Effector memory CD8-positive, alpha-beta T cell (primary cell): ENCODE data around the gene LSP1.

ENCODE experiments used
- ATAC-seq: fragments of 150-1000 bp; cut with Tn5 transposase; replicated peaks from 2 replicates; pipeline ENCODE4 v1.10.0; 2021; ENCODE audit warnings: mild to moderate bottlenecking, moderate library complexity
- DNase-seq, 3 experiments: peaks; one replicate each; pipeline ENCODE4 v3.0.0; 2021
- H3K27ac Mint-ChIP-seq, 2 donors: one replicate each; pipeline ENCODE4 v1.8.0; 2022; ENCODE audit warnings: mild to moderate bottlenecking in 2 of 2, mixed read lengths in 2 of 2, moderate library complexity in 2 of 2
- H3K27me3 Mint-ChIP-seq, 2 donors: one replicate each; pipeline ENCODE4 v1.8.0; 2022; ENCODE audit warnings: mixed read lengths in 2 of 2
- H3K36me3 Mint-ChIP-seq: one replicate; pipeline ENCODE4 v1.8.0; 2022; ENCODE audit warnings: mild to moderate bottlenecking, moderate library complexity, mixed read lengths; ENCODE audit not compliant: insufficient read depth
- H3K4me1 Mint-ChIP-seq, 2 donors: one replicate each; pipeline ENCODE4 v1.8.0; 2022; ENCODE audit warnings: low read depth in 2 of 2, mixed read lengths in 2 of 2
- H3K4me3 Mint-ChIP-seq, 2 donors: one replicate each; pipeline ENCODE4 v1.8.0; 2022; ENCODE audit warnings: mild to moderate bottlenecking in 2 of 2, mixed read lengths in 2 of 2, moderate library complexity in 2 of 2
- H3K9me3 Mint-ChIP-seq, 2 donors: one replicate each; pipeline ENCODE4 v1.8.0; 2022; ENCODE audit warnings: mixed read lengths in 2 of 2

Gene LSP1

DNA sequence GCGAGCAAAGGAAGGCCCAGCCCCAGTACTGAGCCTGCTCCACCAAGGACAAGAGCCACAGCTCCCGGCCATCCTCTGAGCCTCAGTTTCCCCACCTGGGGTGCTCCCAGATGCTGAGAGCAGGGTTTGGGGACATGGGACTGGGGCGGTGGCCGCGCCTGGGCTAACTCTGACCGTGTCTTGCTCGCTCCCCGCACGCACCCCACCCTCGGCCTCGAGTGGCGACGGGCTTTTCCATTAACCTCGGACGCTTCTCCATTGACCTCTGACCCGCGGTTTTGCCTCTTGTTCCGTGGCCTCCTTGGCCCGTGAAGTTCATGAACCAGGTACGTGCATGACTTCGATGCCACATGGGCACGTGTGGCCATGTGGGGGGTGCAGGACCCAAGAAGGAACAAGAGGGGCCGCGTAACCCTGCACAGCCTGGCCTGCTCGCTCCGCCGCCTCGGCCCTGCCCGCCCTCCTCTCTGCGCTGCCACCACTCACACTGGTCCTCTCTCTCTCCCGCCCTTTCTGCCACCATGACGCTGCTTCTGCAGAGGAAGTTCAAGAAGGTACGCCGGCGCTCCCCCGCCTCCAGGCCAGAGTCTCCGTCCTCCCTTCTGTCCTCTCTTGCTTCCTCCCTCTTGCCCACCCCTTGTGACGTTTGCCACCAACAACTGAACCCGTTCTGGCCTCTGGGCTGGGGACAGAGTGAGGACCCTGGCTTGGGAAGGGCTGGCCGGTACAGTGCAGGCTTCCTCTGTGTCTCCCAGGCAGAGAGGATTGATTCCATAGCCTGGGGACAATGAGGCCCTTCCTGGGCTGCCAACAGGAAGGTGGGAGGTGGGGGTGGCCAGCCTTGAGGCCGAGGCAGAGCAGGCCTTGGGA is 73.5 kb downstream of the LSP1 start:
- Mint-ChIP-seq H3K36me3 (no peaks in the 10 kb centered on the region), H3K4me1 (peaks cover 3 to 12% of the 10 kb centered on the region in 2 donors), H3K4me3 (no peak overlapping the region), H3K27me3 (peaks cover 13 to 15% of the 10 kb centered on the region in 2 donors), H3K9me3 (no peaks in the 10 kb centered on the region), H3K27ac (peak overlapping the region in 1 of 2 donors; percentile 42)
- DNase-seq: no peak
- no peak for ATAC-seq

GRCh38 chr11:1927026-1927847 is 74.4 kb downstream of the LSP1 start:
- Mint-ChIP-seq H3K4me1 (peaks cover 3 to 12% of the 10 kb centered on the region in 2 donors), H3K27ac (no peak overlapping the region), H3K4me3 (no peak overlapping the region), H3K36me3 (peaks cover 5% of the 10 kb centered on the region), H3K27me3 (peaks cover 13 to 22% of the 10 kb centered on the region in 2 donors), H3K9me3 (no peaks in the 10 kb centered on the region)
- ATAC-seq (no peak), DNase-seq (no peak)

GRCh38 chr11:1927848-1928469 is 75.1 kb downstream of the LSP1 start:
- Mint-ChIP-seq H3K9me3 (no peaks in the 10 kb centered on the region), H3K4me3 (no peak overlapping the region), H3K27me3 (peaks cover 13 to 24% of the 10 kb centered on the region in 2 donors), H3K4me1 (peaks cover 3 to 6% of the 10 kb centered on the region in 2 donors), H3K36me3 (peaks cover 5% of the 10 kb centered on the region), H3K27ac (no peak overlapping the region)
- ATAC-seq: no peak
- no peak for DNase-seq

GRCh38 chr11:1928470-1928890 is 75.6 kb downstream of the LSP1 start:
- no peaks in the 10 kb centered on the region for H3K9me3 Mint-ChIP-seq
- peaks cover 16 to 27% of the 10 kb centered on the region in 2 donors for H3K27me3 Mint-ChIP-seq
- peaks cover 5% of the 10 kb centered on the region for H3K36me3 Mint-ChIP-seq
- DNase-seq (no peak), ATAC-seq (no peak)
- H3K27ac Mint-ChIP-seq: no peak overlapping the region
- peaks cover 3 to 5% of the 10 kb centered on the region in 2 donors for H3K4me1 Mint-ChIP-seq
- no peak overlapping the region for H3K4me3 Mint-ChIP-seq

DNA sequence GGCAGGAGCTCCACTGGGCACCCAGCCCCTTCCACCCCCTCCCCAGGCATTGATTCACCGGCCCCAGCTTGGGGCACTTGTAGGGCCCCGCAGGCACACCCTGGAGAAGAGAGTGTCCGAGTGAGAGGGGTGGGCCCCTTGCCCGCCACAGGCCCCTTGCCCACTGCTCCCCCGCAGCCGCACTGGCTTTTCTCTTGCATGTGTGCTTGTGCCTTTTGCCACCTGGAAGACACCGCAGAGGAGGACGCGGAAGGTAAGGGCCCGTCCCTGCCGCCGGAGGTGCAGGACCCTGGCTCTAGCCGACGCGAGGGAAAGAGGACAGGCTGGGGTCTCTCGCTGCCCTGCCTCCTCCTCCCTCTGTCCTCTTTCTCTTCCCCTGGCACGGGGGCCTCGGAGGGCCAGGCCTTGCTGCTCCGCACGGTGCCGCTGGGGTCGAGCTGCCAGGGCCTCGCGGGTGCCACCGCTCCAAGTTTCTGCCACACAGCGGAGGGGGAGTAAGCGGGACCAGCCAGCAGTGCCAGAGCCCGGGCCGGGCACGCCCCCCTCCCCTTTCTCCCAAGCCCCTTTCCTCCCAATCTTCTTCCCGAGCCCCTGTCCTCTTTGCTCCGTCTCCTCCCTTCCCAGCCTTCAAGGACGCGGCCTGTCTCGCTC is 76.1 kb downstream of the LSP1 start:
- H3K4me1 Mint-ChIP-seq: peaks cover 3 to 5% of the 10 kb centered on the region in 2 donors
- ATAC-seq: no peak
- no peaks in the 10 kb centered on the region for H3K9me3 Mint-ChIP-seq

GRCh38 chr11:1929621-1930461 is 77.0 kb downstream of the LSP1 start:
- Mint-ChIP-seq H3K27ac (peak overlapping the region in 1 of 2 donors; percentile 77), H3K4me3 (no peak overlapping the region), H3K36me3 (peaks cover 6% of the 10 kb centered on the region), H3K4me1 (peaks cover 3 to 5% of the 10 kb centered on the region in 2 donors), H3K9me3 (no peaks in the 10 kb centered on the region), H3K27me3 (peaks cover 13 to 34% of the 10 kb centered on the region in 2 donors)
- ATAC-seq: peak; percentile 12
- DNase-seq: no peak

More for the DNA sequence above, 76.1 kb downstream of the LSP1 start:
- Mint-ChIP-seq H3K27ac (peak overlapping the region in 1 of 2 donors; percentile 77), H3K4me3 (no peak overlapping the region), H3K27me3 (peaks cover 14 to 33% of the 10 kb centered on the region in 2 donors), H3K36me3 (peaks cover 5% of the 10 kb centered on the region)
- DNase-seq: no peak

- H3K9me3 Mint-ChIP-seq: no peaks in the 10 kb centered on the region
- peaks cover 13 to 34% of the 10 kb centered on the region in 2 donors for H3K27me3 Mint-ChIP-seq
- no peak for DNase-seq
- peak overlapping the region in 1 of 2 donors; percentile 77 for H3K27ac Mint-ChIP-seq
- no peak overlapping the region for H3K4me3 Mint-ChIP-seq
- ATAC-seq: no peak
- H3K4me1 Mint-ChIP-seq: peaks cover 3 to 5% of the 10 kb centered on the region in 2 donors
- H3K36me3 Mint-ChIP-seq: peaks cover 10% of the 10 kb centered on the region
Observed at GRCh38 chr11:1930462-1930830, 77.6 kb downstream of the LSP1 start.

DNA sequence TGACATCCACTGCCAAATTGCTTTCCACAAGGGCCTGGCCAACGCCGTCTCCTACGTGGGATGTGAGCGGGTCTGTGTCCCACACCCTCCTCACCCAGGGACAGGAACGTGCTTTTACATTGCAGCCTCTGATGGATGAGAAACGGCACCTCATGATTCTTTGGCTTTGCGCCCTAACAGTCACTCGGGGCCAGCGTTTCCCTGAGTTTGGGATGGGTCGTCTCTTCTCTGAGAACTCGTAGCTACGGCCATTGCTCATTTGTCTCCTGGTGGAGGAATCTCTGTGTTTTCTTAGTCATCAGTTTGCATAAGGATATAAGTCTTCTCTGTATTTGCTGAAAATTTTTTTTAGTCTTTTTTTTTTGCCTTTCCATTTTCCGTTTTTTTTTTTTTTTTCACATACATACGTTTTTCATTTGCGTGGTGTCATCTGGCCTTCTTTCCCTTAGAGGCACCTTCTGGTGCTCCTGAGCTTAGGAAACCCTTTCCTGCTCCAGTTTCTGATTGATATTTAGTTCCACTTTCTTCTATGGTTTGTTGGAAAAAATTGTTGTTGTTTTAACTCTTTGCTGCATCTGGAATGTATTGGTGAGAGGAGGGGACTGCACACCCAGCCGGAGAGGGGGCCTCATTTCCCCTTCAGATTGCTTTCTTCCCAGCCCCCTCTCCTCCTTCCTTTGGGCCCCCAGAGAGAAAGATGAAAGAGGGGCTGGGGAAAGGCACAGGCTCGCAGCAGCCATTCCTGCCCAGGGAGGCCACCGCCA is 78.6 kb downstream of the LSP1 start:
- no peak overlapping the region for H3K27ac Mint-ChIP-seq
- H3K9me3 Mint-ChIP-seq: no peaks in the 10 kb centered on the region
- ATAC-seq (no peak), DNase-seq (no peak)
- no peak overlapping the region for H3K4me3 Mint-ChIP-seq
- H3K36me3 Mint-ChIP-seq: peaks cover 10% of the 10 kb centered on the region
- peaks cover 3 to 5% of the 10 kb centered on the region in 2 donors for H3K4me1 Mint-ChIP-seq
- peaks cover 13 to 30% of the 10 kb centered on the region in 2 donors for H3K27me3 Mint-ChIP-seq

DNA sequence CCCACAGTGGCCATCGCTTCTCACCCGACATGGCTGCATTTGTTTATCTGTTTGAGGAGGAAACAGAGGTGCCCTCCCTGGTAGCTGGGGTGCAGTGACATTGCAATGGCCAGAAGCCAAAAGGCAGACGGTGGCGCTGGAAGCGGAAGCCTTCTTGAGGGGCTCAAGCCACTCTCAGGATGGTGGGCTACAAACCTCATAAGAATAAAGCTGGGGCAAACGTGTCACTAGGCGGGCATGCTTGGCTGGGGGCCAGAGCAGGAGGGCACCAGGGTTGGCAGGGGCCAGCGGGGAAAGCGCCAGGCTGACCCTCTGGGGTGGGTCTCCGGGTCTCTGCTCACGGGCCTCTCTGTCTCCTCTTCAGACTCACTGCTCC is 79.2 kb downstream of the LSP1 start:
- Mint-ChIP-seq H3K27ac (no peak overlapping the region), H3K36me3 (peaks cover 10% of the 10 kb centered on the region), H3K27me3 (peaks cover 13 to 25% of the 10 kb centered on the region in 2 donors), H3K9me3 (no peaks in the 10 kb centered on the region), H3K4me1 (peaks cover 3 to 5% of the 10 kb centered on the region in 2 donors), H3K4me3 (no peak overlapping the region)
- ATAC-seq (no peak), DNase-seq (no peak)

GRCh38 chr11:1932681-1933080 is 79.8 kb downstream of the LSP1 start:
- peaks cover 10% of the 10 kb centered on the region for H3K36me3 Mint-ChIP-seq
- DNase-seq: no peak
- peaks cover 3 to 5% of the 10 kb centered on the region in 2 donors for H3K4me1 Mint-ChIP-seq
- no peak overlapping the region for H3K4me3 Mint-ChIP-seq
- H3K27me3 Mint-ChIP-seq: peaks cover 13 to 25% of the 10 kb centered on the region in 2 donors
- H3K9me3 Mint-ChIP-seq: no peaks in the 10 kb centered on the region
- ATAC-seq: no peak
- no peak overlapping the region for H3K27ac Mint-ChIP-seq

GRCh38 chr11:1933416-1934334 is 80.8 kb downstream of the LSP1 start:
- peak overlapping the region in 1 of 2 donors; percentile 52 for H3K27ac Mint-ChIP-seq
- peaks cover 13 to 25% of the 10 kb centered on the region in 2 donors for H3K27me3 Mint-ChIP-seq
- no peak for ATAC-seq
- peaks cover 10% of the 10 kb centered on the region for H3K36me3 Mint-ChIP-seq
- H3K4me1 Mint-ChIP-seq: peaks cover 3 to 5% of the 10 kb centered on the region in 2 donors
- no peaks in the 10 kb centered on the region for H3K9me3 Mint-ChIP-seq
- no peak for DNase-seq
- H3K4me3 Mint-ChIP-seq: no peak overlapping the region
